Measurements from ENCODE around the gene PATJ.

DNA sequence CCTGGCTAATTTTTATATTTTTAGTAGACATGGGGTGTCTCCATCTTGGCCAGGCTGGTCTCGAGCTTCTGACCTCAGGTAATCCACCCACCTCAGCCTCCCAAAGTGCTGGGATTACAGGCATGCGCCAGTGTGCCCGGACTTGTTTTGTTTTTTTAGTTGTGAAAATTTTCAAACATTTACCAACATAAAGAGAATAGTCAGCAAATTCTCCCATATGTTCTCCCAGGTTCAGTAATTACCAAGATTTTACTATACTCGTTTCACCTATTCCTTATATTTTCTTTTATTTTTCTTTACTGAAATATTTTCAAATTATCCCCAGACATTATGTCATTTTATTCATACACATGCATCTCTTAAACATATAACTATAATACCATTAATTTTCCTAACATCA lies 234.3 kb downstream of the PATJ start:
- TF ChIP-seq, protein P1, sequence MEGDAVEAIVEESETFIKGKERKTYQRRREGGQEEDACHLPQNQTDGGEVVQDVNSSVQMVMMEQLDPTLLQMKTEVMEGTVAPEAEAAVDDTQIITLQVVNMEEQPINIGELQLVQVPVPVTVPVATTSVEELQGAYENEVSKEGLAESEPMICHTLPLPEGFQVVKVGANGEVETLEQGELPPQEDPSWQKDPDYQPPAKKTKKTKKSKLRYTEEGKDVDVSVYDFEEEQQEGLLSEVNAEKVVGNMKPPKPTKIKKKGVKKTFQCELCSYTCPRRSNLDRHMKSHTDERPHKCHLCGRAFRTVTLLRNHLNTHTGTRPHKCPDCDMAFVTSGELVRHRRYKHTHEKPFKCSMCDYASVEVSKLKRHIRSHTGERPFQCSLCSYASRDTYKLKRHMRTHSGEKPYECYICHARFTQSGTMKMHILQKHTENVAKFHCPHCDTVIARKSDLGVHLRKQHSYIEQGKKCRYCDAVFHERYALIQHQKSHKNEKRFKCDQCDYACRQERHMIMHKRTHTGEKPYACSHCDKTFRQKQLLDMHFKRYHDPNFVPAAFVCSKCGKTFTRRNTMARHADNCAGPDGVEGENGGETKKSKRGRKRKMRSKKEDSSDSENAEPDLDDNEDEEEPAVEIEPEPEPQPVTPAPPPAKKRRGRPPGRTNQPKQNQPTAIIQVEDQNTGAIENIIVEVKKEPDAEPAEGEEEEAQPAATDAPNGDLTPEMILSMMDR (IDR thresholded peaks at IDR 0.05), result no peak
- TF ChIP-seq POLR2A (IDR thresholded peaks at IDR 0.05) (no peak), EP300 (IDR thresholded peaks at IDR 0.05) (no peak)

Measured in tibial nerve (tissue), 4 donors.